Adrenal gland (tissue), 5 donors: Measurements from ENCODE around the gene VIPR2.

Source experiments
- CTCF ChIP-seq, 6 experiments: fragments of 450-650 bp in 4 of 6; fragments of 200-600 bp in 2 of 6; sonication (generic) in 1 of 6; IDR thresholded peaks; 1 replicate in 5 of 6; 2 replicates in 1 of 6; pipeline versions ENCODE4 v1.5.1 to v1.8.0; 2016 to 2021; ENCODE audit warnings: antibody characterized with exemption in 6 of 6, mild to moderate bottlenecking in 2 of 6, moderate library complexity in 1 of 6
- POLR2A ChIP-seq, 2 donors: fragments of 450-650 bp; IDR thresholded peaks; one replicate each; pipeline ENCODE4 v1.6.1; 2017; ENCODE audit warnings: antibody characterized with exemption in 2 of 2, mild to moderate bottlenecking in 2 of 2, moderate library complexity in 1 of 2
- donor health status: DM: no; HTN: no; CAD: no.

GRCh38 chr7:159011722-159012022 lies 133.0 kb downstream of the VIPR2 start:
- TF ChIP-seq CTCF (IDR thresholded peaks at IDR 0.05) (no peak), POLR2A (IDR thresholded peaks at IDR 0.05) (no peak)
